Thyroid gland (tissue), 4 donors: ENCODE measurements around the gene RASGRF2.

Source experiments
- POLR2A ChIP-seq, 2 donors: fragments of 450-650 bp; IDR thresholded peaks; one replicate each; pipeline ENCODE4 v1.6.1; 2017; ENCODE audit warnings: antibody characterized with exemption in 2 of 2, mild to moderate bottlenecking in 2 of 2, moderate library complexity in 1 of 2
- TF ChIP-seq, protein P1 (sequence below), 6 experiments: fragments of 200-600 bp in 3 of 6; fragments of 450-650 bp in 3 of 6; sonication (generic) in 3 of 6; IDR thresholded peaks; one replicate each; pipeline ENCODE4 v1.5.1; 2016 to 2019; ENCODE audit warnings: antibody characterized with exemption in 6 of 6, mild to moderate bottlenecking in 2 of 6, inconsistent platforms in 1 of 6, moderate library complexity in 1 of 6

DNA sequence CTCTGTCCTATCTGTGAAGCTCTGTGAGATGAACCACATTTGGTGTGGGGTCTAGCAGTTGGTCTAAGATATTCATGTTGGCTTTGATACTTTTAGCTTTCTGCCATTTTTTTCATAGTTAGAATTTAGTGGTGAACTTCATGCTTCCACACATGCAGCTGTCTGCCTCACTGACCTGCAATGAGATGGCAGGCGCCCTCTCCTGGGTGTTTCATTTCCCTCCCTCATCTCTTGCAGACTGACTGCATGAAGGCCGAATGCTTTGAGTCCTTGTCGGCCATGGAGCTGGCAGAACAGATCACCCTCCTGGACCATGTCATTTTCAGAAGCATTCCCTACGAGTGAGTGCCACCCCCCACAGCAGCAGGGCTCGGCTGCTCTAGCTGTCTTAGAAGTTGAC is 246.8 kb downstream of the RASGRF2 start:
- TF ChIP-seq, protein P1, sequence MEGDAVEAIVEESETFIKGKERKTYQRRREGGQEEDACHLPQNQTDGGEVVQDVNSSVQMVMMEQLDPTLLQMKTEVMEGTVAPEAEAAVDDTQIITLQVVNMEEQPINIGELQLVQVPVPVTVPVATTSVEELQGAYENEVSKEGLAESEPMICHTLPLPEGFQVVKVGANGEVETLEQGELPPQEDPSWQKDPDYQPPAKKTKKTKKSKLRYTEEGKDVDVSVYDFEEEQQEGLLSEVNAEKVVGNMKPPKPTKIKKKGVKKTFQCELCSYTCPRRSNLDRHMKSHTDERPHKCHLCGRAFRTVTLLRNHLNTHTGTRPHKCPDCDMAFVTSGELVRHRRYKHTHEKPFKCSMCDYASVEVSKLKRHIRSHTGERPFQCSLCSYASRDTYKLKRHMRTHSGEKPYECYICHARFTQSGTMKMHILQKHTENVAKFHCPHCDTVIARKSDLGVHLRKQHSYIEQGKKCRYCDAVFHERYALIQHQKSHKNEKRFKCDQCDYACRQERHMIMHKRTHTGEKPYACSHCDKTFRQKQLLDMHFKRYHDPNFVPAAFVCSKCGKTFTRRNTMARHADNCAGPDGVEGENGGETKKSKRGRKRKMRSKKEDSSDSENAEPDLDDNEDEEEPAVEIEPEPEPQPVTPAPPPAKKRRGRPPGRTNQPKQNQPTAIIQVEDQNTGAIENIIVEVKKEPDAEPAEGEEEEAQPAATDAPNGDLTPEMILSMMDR (IDR thresholded peaks at IDR 0.05), result no peak
- TF ChIP-seq POLR2A (IDR thresholded peaks at IDR 0.05), result no peak
